GM23338 (cell line): Measurements from ENCODE around the gene HERC2. TPM values are rescaled to one million over a fixed set of nuclear protein-coding genes. Genes with fewer than 3 reads are reported as not detected.
A peak's percentile ranks its signal among the peaks of the same experiment; 100 is the strongest.

Experiments
- ATAC-seq: fragments of 200-7000 bp; cut with Tn5 transposase; 3 replicates; pipeline ENCODE4 v1.9.1; 2020
- DNase-seq: peaks from one replicate; pipeline ENCODE4 v3.0.0-alpha.2; 2015; ENCODE audit warnings: low spot score
- H2AFZ ChIP-seq: fragments of 200-600 bp; sonication (generic); 2 replicates; pipeline ENCODE4 v1.8.0; 2016; ENCODE audit warnings: antibody characterized with exemption, mild to moderate bottlenecking, moderate library complexity
- H3F3A ChIP-seq: fragments of 200-600 bp; sonication (generic); replicated peaks from 2 replicates; pipeline ENCODE4 v1.8.0; 2017; ENCODE audit warnings: antibody characterized with exemption, mixed run types, low read depth
- H3K27ac ChIP-seq: fragments of 200-600 bp; sonication (generic); 2 replicates; pipeline ENCODE4 v1.6.1; 2016; ENCODE audit warnings: low read depth
- H3K27me3 ChIP-seq: fragments of 200-600 bp; sonication (generic); 2 replicates; pipeline ENCODE4 v1.8.0; 2016; ENCODE audit warnings: mild to moderate bottlenecking, mixed run types, moderate library complexity; ENCODE audit not compliant: insufficient read depth
- H3K36me3 ChIP-seq: fragments of 200-600 bp; sonication (generic); 2 replicates; pipeline ENCODE4 v1.8.0; 2016; ENCODE audit warnings: mild to moderate bottlenecking; ENCODE audit not compliant: insufficient read depth
- H3K4me1 ChIP-seq: fragments of 200-600 bp; sonication (generic); 2 replicates; pipeline ENCODE4 v1.8.0; 2016; ENCODE audit warnings: mild to moderate bottlenecking, moderate library complexity; ENCODE audit not compliant: insufficient read depth
- H3K4me2 ChIP-seq: fragments of 200-600 bp; sonication (generic); 2 replicates; pipeline ENCODE4 v1.7.1; 2017; ENCODE audit warnings: mixed run types
- H3K4me3 ChIP-seq: fragments of 200-600 bp; sonication (generic); 2 replicates; pipeline ENCODE4 v1.6.1; 2016; ENCODE audit warnings: mixed run types
- H3K79me2 ChIP-seq: fragments of 200-600 bp; sonication (generic); replicated peaks from 2 replicates; pipeline ENCODE4 v1.8.0; 2017; ENCODE audit warnings: mild to moderate bottlenecking; ENCODE audit not compliant: insufficient read depth
- H3K9me2 ChIP-seq: fragments of 200-600 bp; sonication (generic); 2 replicates; pipeline ENCODE4 v1.8.0; 2017; ENCODE audit not compliant: insufficient read depth
- H4K20me1 ChIP-seq: fragments of 200-600 bp; sonication (generic); replicated peaks from 2 replicates; pipeline ENCODE4 v1.8.0; 2017; ENCODE audit warnings: mild to moderate bottlenecking; ENCODE audit not compliant: insufficient read depth
- H3K27ac Mint-ChIP-seq: 2 replicates; pipeline ENCODE4 v1.8.0; 2020; ENCODE audit warnings: inconsistent platforms, mild to moderate bottlenecking, moderate library complexity, mixed read lengths
- H3K27me3 Mint-ChIP-seq: 3 replicates; pipeline ENCODE4 v1.8.0; 2022; ENCODE audit warnings: low read depth, mild to moderate bottlenecking, moderate library complexity, mixed read lengths, inconsistent platforms; ENCODE audit not compliant: insufficient read depth, poor library complexity
- H3K36me3 Mint-ChIP-seq: 3 replicates; pipeline ENCODE4 v1.8.0; 2021; ENCODE audit warnings: low read depth, mild to moderate bottlenecking, inconsistent platforms, moderate library complexity, mixed read lengths
- H3K4me1 Mint-ChIP-seq: 3 replicates; pipeline ENCODE4 v1.8.0; 2020; ENCODE audit warnings: mild to moderate bottlenecking, inconsistent platforms, mixed read lengths
- H3K4me3 Mint-ChIP-seq: 3 replicates; pipeline ENCODE4 v1.8.0; 2021; ENCODE audit warnings: moderate library complexity, mild to moderate bottlenecking, inconsistent platforms, mixed read lengths
- H3K9me3 Mint-ChIP-seq: 3 replicates; pipeline ENCODE4 v1.8.0; 2020; ENCODE audit warnings: moderate library complexity, mild to moderate bottlenecking, inconsistent platforms, mixed read lengths
- ZNF331 ChIP-seq: fragments of 250-450 bp; sonication (Bioruptor Pico); IDR thresholded peaks from 2 replicates; pipeline ENCODE4 v1.5.0; 2020; ENCODE audit warnings: low read depth, mild to moderate bottlenecking, moderate library complexity
- polyA plus RNA-seq: library from polyadenylated mRNA; unstranded; fragments of >200 nt; fragmentation: Nextera tagmentation; extraction: Ambion mirVana; gene quantifications from 2 replicates; pipeline ENCODE4 v1.2.1, GENCODE V29; 2016
- total RNA-seq: library from RNA; depleted of rRNA; stranded (reverse); fragments of >200 nt; shearing (Covaris generic); gene quantifications from 2 replicates; pipeline ENCODE4 v1.2.3, GENCODE V29; 2014
- TF ChIP-seq, protein P1 (sequence below), 2 experiments: fragments of 200-600 bp in 1 of 2; sonication (generic) in 1 of 2; conservative IDR thresholded peaks; 2 replicates each; pipeline versions ENCODE4 v1.5.1 to v1.6.1; 2016 to 2017; ENCODE audit warnings: antibody characterized with exemption in 2 of 2, low read depth in 2 of 2, mild to moderate bottlenecking in 2 of 2, moderate library complexity in 1 of 2
- TF ChIP-seq, protein P2 (sequence below): fragments of 250-450 bp; sonication (Bioruptor Pico); IDR thresholded peaks from 2 replicates; pipeline ENCODE4 v1.5.0; 2020; ENCODE audit warnings: mild to moderate bottlenecking, moderate library complexity

The HERC2 gene
- total and polyA plus RNA-seq, 2 experiments from 2014 or later: 71.3 to 80.7 TPM

DNA sequence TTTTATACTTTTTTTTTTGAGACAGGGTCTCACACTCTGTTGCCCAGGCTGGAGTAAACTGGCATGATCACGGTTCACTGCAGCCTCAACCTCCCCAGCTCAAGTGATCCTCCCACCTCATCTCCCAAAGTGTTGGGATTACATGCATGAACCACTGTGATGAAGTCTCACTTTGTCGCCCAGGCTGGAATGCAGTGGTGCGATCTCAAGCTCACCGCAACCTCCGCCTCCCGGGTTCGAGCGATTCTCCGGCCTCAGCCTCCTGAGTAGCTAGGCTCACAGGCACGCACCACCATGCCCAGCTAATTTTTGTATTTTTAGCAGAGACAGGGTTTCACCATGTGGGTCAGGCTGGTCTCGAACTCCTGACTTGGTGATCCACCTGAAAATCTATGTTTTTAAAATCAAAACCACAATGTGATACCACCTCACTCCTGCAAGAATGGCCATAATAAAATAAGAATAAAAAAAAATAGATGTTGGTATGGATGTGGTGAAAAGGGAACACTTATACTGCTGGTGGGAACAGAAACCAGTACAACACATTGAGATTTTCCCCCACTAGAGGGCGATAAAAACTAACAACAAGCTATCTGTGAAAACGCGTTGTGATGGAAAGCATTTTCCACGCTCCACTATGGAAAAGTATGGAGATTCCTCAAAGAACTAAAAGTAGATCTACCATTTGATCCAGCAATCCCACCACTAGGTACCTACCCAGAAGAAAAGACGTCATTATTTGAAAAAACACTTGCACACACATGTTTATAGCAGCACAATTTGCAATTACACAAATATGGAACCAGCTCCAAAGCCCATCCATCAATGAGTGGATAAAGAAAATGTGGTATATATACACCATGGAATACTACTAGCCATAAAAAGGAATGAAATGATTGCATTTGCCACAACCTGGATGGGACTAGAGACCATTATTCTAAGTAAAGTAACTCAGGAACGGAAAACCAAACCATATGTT lies 196.0 kb downstream of the HERC2 start:
- Mint-ChIP-seq H3K27me3 (peaks cover 2% of the 10 kb centered on the region), H3K4me1 (no peaks in the 10 kb centered on the region; the same call in 2 of the 3 replicates), H3K9me3 (no peaks in the 10 kb centered on the region), H3K4me3 (no peak overlapping the region), H3K36me3 (peaks cover 71% of the 10 kb centered on the region), H3K27ac (no peak overlapping the region)
- Histone ChIP-seq H3K27me3 (no peaks in the 10 kb centered on the region), H3K36me3 (peaks cover 6% of the 10 kb centered on the region), H3K27ac (no peak overlapping the region), H3K4me3 (no peak overlapping the region), H2AFZ (no peak overlapping the region), H4K20me1 (peaks cover 6% of the 10 kb centered on the region), H3F3A (no peaks in the 10 kb centered on the region), H3K9me2 (no peaks in the 10 kb centered on the region), H3K4me2 (no peak overlapping the region), H3K79me2 (peaks cover 5% of the 10 kb centered on the region; the same call in 1 of the 2 replicates), H3K4me1 (no peaks in the 10 kb centered on the region)
- TF ChIP-seq, protein P1, sequence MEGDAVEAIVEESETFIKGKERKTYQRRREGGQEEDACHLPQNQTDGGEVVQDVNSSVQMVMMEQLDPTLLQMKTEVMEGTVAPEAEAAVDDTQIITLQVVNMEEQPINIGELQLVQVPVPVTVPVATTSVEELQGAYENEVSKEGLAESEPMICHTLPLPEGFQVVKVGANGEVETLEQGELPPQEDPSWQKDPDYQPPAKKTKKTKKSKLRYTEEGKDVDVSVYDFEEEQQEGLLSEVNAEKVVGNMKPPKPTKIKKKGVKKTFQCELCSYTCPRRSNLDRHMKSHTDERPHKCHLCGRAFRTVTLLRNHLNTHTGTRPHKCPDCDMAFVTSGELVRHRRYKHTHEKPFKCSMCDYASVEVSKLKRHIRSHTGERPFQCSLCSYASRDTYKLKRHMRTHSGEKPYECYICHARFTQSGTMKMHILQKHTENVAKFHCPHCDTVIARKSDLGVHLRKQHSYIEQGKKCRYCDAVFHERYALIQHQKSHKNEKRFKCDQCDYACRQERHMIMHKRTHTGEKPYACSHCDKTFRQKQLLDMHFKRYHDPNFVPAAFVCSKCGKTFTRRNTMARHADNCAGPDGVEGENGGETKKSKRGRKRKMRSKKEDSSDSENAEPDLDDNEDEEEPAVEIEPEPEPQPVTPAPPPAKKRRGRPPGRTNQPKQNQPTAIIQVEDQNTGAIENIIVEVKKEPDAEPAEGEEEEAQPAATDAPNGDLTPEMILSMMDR (conservative IDR thresholded peaks at IDR 0.05; ENCODE audit: low read depth in 2 of 2): peak; percentile 70
- no peak for TF ChIP-seq ZNF331 (CRISPR knock-in tag)
- TF ChIP-seq, protein P2, sequence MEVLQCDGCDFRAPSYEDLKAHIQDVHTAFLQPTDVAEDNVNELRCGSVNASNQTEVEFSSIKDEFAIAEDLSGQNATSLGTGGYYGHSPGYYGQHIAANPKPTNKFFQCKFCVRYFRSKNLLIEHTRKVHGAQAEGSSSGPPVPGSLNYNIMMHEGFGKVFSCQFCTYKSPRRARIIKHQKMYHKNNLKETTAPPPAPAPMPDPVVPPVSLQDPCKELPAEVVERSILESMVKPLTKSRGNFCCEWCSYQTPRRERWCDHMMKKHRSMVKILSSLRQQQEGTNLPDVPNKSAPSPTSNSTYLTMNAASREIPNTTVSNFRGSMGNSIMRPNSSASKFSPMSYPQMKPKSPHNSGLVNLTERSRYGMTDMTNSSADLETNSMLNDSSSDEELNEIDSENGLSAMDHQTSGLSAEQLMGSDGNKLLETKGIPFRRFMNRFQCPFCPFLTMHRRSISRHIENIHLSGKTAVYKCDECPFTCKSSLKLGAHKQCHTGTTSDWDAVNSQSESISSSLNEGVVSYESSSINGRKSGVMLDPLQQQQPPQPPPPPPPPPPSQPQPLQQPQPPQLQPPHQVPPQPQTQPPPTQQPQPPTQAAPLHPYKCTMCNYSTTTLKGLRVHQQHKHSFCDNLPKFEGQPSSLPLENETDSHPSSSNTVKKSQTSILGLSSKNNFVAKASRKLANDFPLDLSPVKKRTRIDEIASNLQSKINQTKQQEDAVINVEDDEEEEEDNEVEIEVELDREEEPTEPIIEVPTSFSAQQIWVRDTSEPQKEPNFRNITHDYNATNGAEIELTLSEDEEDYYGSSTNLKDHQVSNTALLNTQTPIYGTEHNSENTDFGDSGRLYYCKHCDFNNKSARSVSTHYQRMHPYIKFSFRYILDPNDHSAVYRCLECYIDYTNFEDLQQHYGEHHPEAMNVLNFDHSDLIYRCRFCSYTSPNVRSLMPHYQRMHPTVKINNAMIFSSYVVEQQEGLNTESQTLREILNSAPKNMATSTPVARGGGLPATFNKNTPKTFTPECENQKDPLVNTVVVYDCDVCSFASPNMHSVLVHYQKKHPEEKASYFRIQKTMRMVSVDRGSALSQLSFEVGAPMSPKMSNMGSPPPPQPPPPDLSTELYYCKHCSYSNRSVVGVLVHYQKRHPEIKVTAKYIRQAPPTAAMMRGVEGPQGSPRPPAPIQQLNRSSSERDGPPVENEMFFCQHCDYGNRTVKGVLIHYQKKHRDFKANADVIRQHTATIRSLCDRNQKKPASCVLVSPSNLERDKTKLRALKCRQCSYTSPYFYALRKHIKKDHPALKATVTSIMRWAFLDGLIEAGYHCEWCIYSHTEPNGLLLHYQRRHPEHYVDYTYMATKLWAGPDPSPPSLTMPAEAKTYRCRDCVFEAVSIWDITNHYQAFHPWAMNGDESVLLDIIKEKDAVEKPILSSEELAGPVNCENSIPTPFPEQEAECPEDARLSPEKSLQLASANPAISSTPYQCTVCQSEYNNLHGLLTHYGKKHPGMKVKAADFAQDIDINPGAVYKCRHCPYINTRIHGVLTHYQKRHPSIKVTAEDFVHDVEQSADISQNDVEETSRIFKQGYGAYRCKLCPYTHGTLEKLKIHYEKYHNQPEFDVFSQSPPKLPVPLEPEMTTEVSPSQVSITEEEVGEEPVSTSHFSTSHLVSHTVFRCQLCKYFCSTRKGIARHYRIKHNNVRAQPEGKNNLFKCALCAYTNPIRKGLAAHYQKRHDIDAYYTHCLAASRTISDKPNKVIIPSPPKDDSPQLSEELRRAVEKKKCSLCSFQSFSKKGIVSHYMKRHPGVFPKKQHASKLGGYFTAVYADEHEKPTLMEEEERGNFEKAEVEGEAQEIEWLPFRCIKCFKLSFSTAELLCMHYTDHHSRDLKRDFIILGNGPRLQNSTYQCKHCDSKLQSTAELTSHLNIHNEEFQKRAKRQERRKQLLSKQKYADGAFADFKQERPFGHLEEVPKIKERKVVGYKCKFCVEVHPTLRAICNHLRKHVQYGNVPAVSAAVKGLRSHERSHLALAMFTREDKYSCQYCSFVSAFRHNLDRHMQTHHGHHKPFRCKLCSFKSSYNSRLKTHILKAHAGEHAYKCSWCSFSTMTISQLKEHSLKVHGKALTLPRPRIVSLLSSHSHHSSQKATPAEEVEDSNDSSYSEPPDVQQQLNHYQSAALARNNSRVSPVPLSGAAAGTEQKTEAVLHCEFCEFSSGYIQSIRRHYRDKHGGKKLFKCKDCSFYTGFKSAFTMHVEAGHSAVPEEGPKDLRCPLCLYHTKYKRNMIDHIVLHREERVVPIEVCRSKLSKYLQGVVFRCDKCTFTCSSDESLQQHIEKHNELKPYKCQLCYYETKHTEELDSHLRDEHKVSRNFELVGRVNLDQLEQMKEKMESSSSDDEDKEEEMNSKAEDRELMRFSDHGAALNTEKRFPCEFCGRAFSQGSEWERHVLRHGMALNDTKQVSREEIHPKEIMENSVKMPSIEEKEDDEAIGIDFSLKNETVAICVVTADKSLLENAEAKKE (CRISPR knock-in tag): no peak
- ATAC-seq: peak; percentile 41
- DNase-seq: peak; percentile 81
